ENCODE measurements around the gene LMNTD2.

DNA sequence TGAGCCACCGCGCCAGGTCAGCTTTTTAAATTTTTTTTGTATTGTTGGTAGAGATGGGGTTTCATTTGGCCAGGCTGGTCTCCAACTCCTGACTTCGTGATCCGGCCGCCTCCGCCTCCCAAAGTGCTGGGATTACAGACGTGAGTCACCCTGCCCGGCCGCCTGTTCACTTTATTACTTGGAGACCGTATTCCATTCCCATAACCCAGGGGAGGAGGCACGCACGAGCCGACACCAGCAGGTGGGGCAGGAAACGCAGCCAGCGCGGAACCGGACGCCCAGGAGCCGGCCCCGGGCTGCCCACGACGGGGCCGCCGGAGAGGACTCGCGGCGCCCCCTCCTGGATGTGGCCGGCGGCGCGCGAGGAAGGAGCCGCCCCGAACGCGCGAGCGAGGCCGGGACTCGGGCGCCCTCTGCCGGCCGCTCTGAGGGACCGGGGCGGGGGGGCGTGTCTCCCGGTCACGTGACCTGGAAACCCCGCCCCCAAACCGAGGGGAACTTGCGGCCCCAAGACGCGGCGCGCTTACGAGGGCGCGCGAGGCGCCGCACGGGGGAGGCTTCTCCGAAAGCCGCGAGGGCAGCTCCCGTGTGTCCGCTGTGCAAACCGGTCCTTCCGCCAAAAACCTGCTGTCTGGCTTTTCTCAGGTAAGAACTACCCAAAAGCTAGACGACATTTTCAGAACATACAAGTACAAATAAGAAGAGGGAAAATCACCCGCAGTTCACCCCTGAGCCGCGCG, 41.9 kb downstream of the LMNTD2 start:
- no peak for TF ChIP-seq POLR2AphosphoS5 (IDR thresholded peaks at IDR 0.05)
- no peak for TF ChIP-seq RAD21 (conservative IDR thresholded peaks at IDR 0.05)
- TF ChIP-seq, protein P1, sequence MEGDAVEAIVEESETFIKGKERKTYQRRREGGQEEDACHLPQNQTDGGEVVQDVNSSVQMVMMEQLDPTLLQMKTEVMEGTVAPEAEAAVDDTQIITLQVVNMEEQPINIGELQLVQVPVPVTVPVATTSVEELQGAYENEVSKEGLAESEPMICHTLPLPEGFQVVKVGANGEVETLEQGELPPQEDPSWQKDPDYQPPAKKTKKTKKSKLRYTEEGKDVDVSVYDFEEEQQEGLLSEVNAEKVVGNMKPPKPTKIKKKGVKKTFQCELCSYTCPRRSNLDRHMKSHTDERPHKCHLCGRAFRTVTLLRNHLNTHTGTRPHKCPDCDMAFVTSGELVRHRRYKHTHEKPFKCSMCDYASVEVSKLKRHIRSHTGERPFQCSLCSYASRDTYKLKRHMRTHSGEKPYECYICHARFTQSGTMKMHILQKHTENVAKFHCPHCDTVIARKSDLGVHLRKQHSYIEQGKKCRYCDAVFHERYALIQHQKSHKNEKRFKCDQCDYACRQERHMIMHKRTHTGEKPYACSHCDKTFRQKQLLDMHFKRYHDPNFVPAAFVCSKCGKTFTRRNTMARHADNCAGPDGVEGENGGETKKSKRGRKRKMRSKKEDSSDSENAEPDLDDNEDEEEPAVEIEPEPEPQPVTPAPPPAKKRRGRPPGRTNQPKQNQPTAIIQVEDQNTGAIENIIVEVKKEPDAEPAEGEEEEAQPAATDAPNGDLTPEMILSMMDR (IDR thresholded peaks at IDR 0.05; ENCODE audit: poor library complexity, severe bottlenecking), result peak; percentile 51
